RWPE1 (cell line): Measurements from ENCODE around the gene NLGN1.
A peak's percentile ranks its signal among the peaks of the same experiment; 100 is the strongest.

Experiments
- CTCF ChIA-PET: fragments of 350-600 bp; sonication (Branson Sonifier 250); formaldehyde crosslinking; extraction: SDS; loops from one replicate; lab custom pipeline; 2021; lab: Yijun Ruan, JAX
- POLR2A ChIA-PET: fragments of 400-600 bp; formaldehyde crosslinking; extraction: SDS; loops from one replicate; lab custom pipeline; 2020; ENCODE audit warnings: antibody characterized with exemption; ENCODE audit not compliant: low non-redundant PET; lab: Yijun Ruan, JAX
- DNase-seq: peaks from one replicate; pipeline ENCODE4 v3.0.0; 2012; ENCODE audit warnings: low spot score
- H3K27ac ChIP-seq: fragments of 450-650 bp; 2 replicates; pipeline ENCODE4 v1.5.1; 2017
- TF ChIP-seq, protein P1 (sequence below): fragments of 450-650 bp; conservative IDR thresholded peaks from 2 replicates; pipeline ENCODE4 v1.5.1; 2017; ENCODE audit warnings: low read depth, mild to moderate bottlenecking

The NLGN1 gene

DNA sequence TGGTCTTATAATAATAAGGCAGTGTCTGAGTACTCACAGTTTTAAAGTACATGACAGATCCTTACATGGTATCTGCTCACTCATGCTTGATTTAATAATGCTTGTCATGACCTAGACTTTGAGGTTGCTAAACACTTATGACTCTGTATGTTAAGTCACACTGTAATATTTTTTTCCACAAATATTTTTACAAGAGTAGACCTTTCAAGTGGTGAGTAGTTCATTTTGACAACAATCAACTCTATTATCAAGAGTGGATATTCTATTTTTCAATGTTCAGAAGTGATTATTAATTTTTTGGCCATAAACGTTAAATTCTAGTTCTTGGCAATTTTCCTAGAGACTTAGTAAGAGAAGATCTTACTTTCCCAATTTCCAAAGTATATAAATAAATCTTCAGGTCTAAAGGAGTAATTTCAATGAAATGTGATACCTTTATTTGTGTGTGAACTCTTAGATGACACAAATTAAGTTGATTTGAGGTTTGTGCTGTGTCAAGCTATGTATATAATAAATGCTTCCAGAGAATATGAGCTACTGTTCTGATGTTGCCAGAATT lies 104.5 kb downstream of the NLGN1 start:
- DNase-seq: no peak
- ChIA-PET POLR2A (no interaction called here), CTCF (interaction anchor here (0.7 to 1.1 kb wide), 2 partner anchors 11 to 51 kb away, joined by 3 to 4 read pairs; no protein-coding TSS in a partner anchor)
- no peak overlapping the region for H3K27ac ChIP-seq
- TF ChIP-seq, protein P1, sequence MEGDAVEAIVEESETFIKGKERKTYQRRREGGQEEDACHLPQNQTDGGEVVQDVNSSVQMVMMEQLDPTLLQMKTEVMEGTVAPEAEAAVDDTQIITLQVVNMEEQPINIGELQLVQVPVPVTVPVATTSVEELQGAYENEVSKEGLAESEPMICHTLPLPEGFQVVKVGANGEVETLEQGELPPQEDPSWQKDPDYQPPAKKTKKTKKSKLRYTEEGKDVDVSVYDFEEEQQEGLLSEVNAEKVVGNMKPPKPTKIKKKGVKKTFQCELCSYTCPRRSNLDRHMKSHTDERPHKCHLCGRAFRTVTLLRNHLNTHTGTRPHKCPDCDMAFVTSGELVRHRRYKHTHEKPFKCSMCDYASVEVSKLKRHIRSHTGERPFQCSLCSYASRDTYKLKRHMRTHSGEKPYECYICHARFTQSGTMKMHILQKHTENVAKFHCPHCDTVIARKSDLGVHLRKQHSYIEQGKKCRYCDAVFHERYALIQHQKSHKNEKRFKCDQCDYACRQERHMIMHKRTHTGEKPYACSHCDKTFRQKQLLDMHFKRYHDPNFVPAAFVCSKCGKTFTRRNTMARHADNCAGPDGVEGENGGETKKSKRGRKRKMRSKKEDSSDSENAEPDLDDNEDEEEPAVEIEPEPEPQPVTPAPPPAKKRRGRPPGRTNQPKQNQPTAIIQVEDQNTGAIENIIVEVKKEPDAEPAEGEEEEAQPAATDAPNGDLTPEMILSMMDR: no peak

- DNase-seq: no peak
- H3K27ac ChIP-seq: no peak overlapping the region
- CTCF ChIA-PET: interaction anchor here (0.7 to 1.1 kb wide), 2 partner anchors 10 to 110 kb away, joined by 3 to 6 read pairs; no protein-coding TSS in a partner anchor
- TF ChIP-seq, protein P1: no peak
- POLR2A ChIA-PET: no interaction called here
Observed at GRCh38 chr3:173502983-173503568, 105.5 kb downstream of the NLGN1 start.

DNA sequence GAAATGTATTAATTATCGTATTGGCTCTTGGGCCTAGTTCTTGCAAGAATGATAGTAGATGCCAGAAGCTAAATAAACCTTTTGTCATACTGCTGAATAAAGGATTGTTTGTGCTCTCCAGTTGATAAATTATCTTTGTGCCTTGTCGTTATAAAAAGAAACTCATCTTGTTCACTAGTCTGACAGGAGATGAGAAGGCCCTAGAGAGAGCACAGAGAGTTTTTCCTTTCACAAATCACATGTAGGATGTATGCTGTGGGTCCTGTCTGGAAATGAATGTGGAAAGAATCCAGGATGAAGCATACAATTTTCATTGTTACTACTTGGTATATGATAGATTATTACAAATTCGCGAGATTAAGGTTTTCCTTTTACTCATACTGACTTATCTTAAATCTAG lies 113.0 kb downstream of the NLGN1 start:
- ChIA-PET POLR2A (no interaction called here), CTCF (no interaction called here)
- H3K27ac ChIP-seq: no peak overlapping the region
- TF ChIP-seq, protein P1: no peak
- DNase-seq: no peak

DNA sequence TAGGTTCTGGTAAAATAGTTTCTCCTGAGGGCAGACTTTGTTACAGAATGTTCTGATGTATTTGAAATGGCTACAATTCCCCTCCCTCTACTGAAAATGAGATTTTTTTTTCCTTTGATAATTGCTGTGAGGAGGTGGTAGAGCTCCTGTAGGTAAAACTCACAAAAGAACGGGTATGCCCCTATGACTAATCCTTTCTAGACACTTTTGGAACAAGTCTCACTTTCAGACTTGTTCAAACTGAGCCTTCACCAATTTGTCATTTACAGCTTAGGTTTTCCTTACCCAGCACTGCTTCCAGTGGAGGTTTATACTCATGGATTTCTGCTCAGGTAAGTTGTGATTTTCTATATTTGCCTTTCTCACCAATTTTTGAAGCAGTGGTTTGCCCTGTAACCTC lies 115.6 kb downstream of the NLGN1 start:
- TF ChIP-seq, protein P1: no peak
- no peak overlapping the region for H3K27ac ChIP-seq
- peak; percentile 3 for DNase-seq
- ChIA-PET CTCF (interaction anchor here (1.0 kb wide), 1 partner anchor 11 kb away, joined by 3 read pairs; no protein-coding TSS in a partner anchor), POLR2A (no interaction called here)

DNA sequence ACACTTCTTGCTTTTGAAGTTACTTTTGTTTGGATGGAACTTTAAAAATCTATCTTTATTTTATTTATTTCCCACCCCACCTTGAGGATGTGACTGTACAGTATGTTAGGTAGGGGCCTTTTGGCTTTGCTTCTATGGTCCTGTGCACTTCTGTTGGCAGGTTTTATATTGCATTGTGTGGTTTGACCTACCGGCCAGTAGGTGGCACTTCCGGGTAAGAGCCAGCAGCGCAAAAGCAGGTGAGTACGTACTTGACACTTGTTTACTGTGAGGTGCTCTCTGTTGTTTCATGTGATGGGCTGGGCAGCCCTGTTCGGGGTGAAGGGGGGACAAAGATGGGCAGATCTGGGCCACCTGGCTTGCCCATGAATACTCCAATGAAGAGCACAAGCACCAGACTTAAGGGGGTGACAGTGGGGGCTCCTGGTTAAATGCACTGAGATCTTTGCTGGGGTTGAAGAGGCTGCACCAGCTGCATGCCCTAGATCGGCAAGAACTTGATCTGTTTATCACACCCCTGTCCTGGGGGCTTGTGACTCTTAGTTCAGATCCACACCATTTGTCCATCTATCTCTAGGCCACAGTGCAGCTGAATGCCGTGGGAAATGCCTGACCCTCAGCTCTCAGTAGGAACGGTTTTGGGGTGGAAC lies 131.6 kb downstream of the NLGN1 start:
- DNase-seq: peak; percentile 13
- CTCF ChIA-PET: interaction anchor here (0.7 kb wide), 1 partner anchor 969 kb away, joined by 3 read pairs; no protein-coding TSS in a partner anchor
- POLR2A ChIA-PET: no interaction called here
- TF ChIP-seq, protein P1: peak; percentile 46; the same call in 1 of the 2 replicates
- H3K27ac ChIP-seq: no peak overlapping the region

DNA sequence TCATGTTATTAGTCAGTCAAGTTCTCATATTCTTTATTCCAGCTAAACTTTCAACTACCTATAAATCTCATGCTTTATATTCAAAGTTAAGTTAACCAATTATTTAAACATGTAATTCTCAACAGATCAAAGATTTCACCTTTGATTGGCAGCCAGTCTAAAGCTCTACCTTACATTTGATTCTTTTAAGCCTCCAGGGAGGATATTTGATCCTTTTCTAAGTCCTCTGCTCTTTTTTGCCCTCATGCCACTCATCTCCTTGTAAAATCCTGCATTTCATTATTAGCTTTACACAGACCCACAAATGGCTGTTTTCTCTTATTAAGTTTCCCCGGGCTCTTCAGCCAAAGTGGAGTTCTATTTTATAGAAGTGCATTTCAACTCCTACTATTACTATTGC lies 134.1 kb downstream of the NLGN1 start:
- ChIA-PET CTCF (no interaction called here), POLR2A (no interaction called here)
- DNase-seq: no peak
- TF ChIP-seq, protein P1: no peak
- H3K27ac ChIP-seq: no peak overlapping the region
